ENCODE data around the gene GABRG3. TPM values are rescaled to one million over a fixed set of nuclear protein-coding genes. Genes with fewer than 3 reads are reported as not detected.

Gene GABRG3
- total RNA-seq, 1 experiment from 2014 or later, result not detected

- no peaks in the 10 kb centered on the region for H3K4me1 ChIP-seq (ENCODE audit: low read length)
- no peak overlapping the region for H3K4me3 ChIP-seq (ENCODE audit: low read length)
- no peak overlapping the region for H2AFZ ChIP-seq (ENCODE audit: low read length)
- H3K9ac ChIP-seq (ENCODE audit: low read length), result no peak overlapping the region
- no peak overlapping the region for H3K27ac ChIP-seq (ENCODE audit: low read length)
- no peaks in the 10 kb centered on the region; the same call in 1 of the 2 replicates for H3K36me3 ChIP-seq (ENCODE audit: insufficient read depth, low read length)
- peaks cover 47% of the 10 kb centered on the region for H3K9me3 ChIP-seq (ENCODE audit: low read length)
- no peaks in the 10 kb centered on the region for H3K9me2 ChIP-seq (replicated peaks; ENCODE audit: insufficient read depth, low read length)
- no peaks in the 10 kb centered on the region for H3K79me2 ChIP-seq (ENCODE audit: low read length)
- no peak for DNase-seq
- no peaks in the 10 kb centered on the region for H4K20me1 ChIP-seq (ENCODE audit: insufficient read depth, low read depth, low read length)
- H3K4me2 ChIP-seq (ENCODE audit: low read depth, low read length, poor library complexity, severe bottlenecking), result no peak overlapping the region
- H3K27me3 ChIP-seq (ENCODE audit: low read length), result no peaks in the 10 kb centered on the region
These were observed 152.3 kb downstream of the GABRG3 start for GRCh38 chr15:27123291-27123690.

GRCh38 chr15:27123808-27124207, 152.8 kb downstream of the GABRG3 start:
- Histone ChIP-seq H3K79me2 (ENCODE audit: low read length) (no peaks in the 10 kb centered on the region), H3K9me2 (replicated peaks; ENCODE audit: insufficient read depth, low read length) (no peaks in the 10 kb centered on the region), H2AFZ (ENCODE audit: low read length) (no peak overlapping the region), H3K4me3 (ENCODE audit: low read length) (no peak overlapping the region), H3K4me1 (ENCODE audit: low read length) (no peaks in the 10 kb centered on the region), H3K36me3 (ENCODE audit: insufficient read depth, low read length) (no peaks in the 10 kb centered on the region; the same call in 1 of the 2 replicates), H3K27me3 (ENCODE audit: low read length) (no peaks in the 10 kb centered on the region), H3K9me3 (ENCODE audit: low read length) (peaks cover 48% of the 10 kb centered on the region), H4K20me1 (ENCODE audit: insufficient read depth, low read depth, low read length) (no peaks in the 10 kb centered on the region), H3K4me2 (ENCODE audit: low read depth, low read length, poor library complexity, severe bottlenecking) (no peak overlapping the region), H3K9ac (ENCODE audit: low read length) (no peak overlapping the region), H3K27ac (ENCODE audit: low read length) (no peak overlapping the region)
- no peak for DNase-seq

GRCh38 chr15:27124287-27124871, 153.4 kb downstream of the GABRG3 start:
- Histone ChIP-seq H3K36me3 (ENCODE audit: insufficient read depth, low read length) (no peaks in the 10 kb centered on the region; the same call in 1 of the 2 replicates), H3K9ac (ENCODE audit: low read length) (no peak overlapping the region), H3K27me3 (ENCODE audit: low read length) (no peaks in the 10 kb centered on the region), H3K27ac (ENCODE audit: low read length) (no peak overlapping the region), H3K79me2 (ENCODE audit: low read length) (no peaks in the 10 kb centered on the region), H3K9me3 (ENCODE audit: low read length) (peaks cover 45% of the 10 kb centered on the region), H4K20me1 (ENCODE audit: insufficient read depth, low read depth, low read length) (no peaks in the 10 kb centered on the region), H3K4me1 (ENCODE audit: low read length) (no peaks in the 10 kb centered on the region), H2AFZ (ENCODE audit: low read length) (no peak overlapping the region), H3K9me2 (replicated peaks; ENCODE audit: insufficient read depth, low read length) (no peaks in the 10 kb centered on the region), H3K4me3 (ENCODE audit: low read length) (no peak overlapping the region), H3K4me2 (ENCODE audit: low read depth, low read length, poor library complexity, severe bottlenecking) (no peak overlapping the region)
- no peak for DNase-seq

GRCh38 chr15:27125185-27125584, 154.2 kb downstream of the GABRG3 start:
- Histone ChIP-seq H3K9ac (ENCODE audit: low read length) (no peak overlapping the region), H3K9me3 (ENCODE audit: low read length) (peaks cover 45% of the 10 kb centered on the region), H3K4me3 (ENCODE audit: low read length) (no peak overlapping the region), H3K36me3 (ENCODE audit: insufficient read depth, low read length) (no peaks in the 10 kb centered on the region; the same call in 1 of the 2 replicates), H3K27ac (ENCODE audit: low read length) (no peak overlapping the region), H3K9me2 (replicated peaks; ENCODE audit: insufficient read depth, low read length) (no peaks in the 10 kb centered on the region), H3K4me2 (ENCODE audit: low read depth, low read length, poor library complexity, severe bottlenecking) (no peak overlapping the region), H2AFZ (ENCODE audit: low read length) (no peak overlapping the region), H3K4me1 (ENCODE audit: low read length) (no peaks in the 10 kb centered on the region), H3K27me3 (ENCODE audit: low read length) (no peaks in the 10 kb centered on the region), H4K20me1 (ENCODE audit: insufficient read depth, low read depth, low read length) (no peaks in the 10 kb centered on the region), H3K79me2 (ENCODE audit: low read length) (no peaks in the 10 kb centered on the region)
- DNase-seq, result no peak

GRCh38 chr15:27126449-27126848, 155.5 kb downstream of the GABRG3 start:
- Histone ChIP-seq H3K27ac (ENCODE audit: low read length) (no peak overlapping the region), H3K4me1 (ENCODE audit: low read length) (no peaks in the 10 kb centered on the region), H4K20me1 (ENCODE audit: insufficient read depth, low read depth, low read length) (no peaks in the 10 kb centered on the region), H3K9me2 (replicated peaks; ENCODE audit: insufficient read depth, low read length) (no peaks in the 10 kb centered on the region), H2AFZ (ENCODE audit: low read length) (no peak overlapping the region), H3K9ac (ENCODE audit: low read length) (no peak overlapping the region), H3K4me2 (ENCODE audit: low read depth, low read length, poor library complexity, severe bottlenecking) (no peak overlapping the region), H3K27me3 (ENCODE audit: low read length) (no peaks in the 10 kb centered on the region), H3K4me3 (ENCODE audit: low read length) (no peak overlapping the region), H3K36me3 (ENCODE audit: insufficient read depth, low read length) (no peaks in the 10 kb centered on the region; the same call in 1 of the 2 replicates), H3K79me2 (ENCODE audit: low read length) (no peaks in the 10 kb centered on the region), H3K9me3 (ENCODE audit: low read length) (peaks cover 50% of the 10 kb centered on the region)
- DNase-seq, result no peak

- H4K20me1 ChIP-seq (ENCODE audit: insufficient read depth, low read depth, low read length), result no peaks in the 10 kb centered on the region
- no peak overlapping the region for H3K4me2 ChIP-seq (ENCODE audit: low read depth, low read length, poor library complexity, severe bottlenecking)
- no peak overlapping the region for H3K4me3 ChIP-seq (ENCODE audit: low read length)
- peaks cover 53% of the 10 kb centered on the region for H3K9me3 ChIP-seq (ENCODE audit: low read length)
- H3K36me3 ChIP-seq (ENCODE audit: insufficient read depth, low read length), result no peaks in the 10 kb centered on the region; the same call in 1 of the 2 replicates
- H3K9ac ChIP-seq (ENCODE audit: low read length), result no peak overlapping the region
- no peaks in the 10 kb centered on the region for H3K9me2 ChIP-seq (replicated peaks; ENCODE audit: insufficient read depth, low read length)
- no peaks in the 10 kb centered on the region for H3K79me2 ChIP-seq (ENCODE audit: low read length)
- no peak overlapping the region for H2AFZ ChIP-seq (ENCODE audit: low read length)
- H3K27me3 ChIP-seq (ENCODE audit: low read length), result no peaks in the 10 kb centered on the region
- no peak overlapping the region for H3K27ac ChIP-seq (ENCODE audit: low read length)
- DNase-seq, result no peak
- H3K4me1 ChIP-seq (ENCODE audit: low read length), result no peaks in the 10 kb centered on the region
These were observed 157.0 kb downstream of the GABRG3 start for GRCh38 chr15:27127815-27128570.

- Histone ChIP-seq H4K20me1 (ENCODE audit: insufficient read depth, low read depth, low read length) (no peaks in the 10 kb centered on the region), H3K79me2 (ENCODE audit: low read length) (no peaks in the 10 kb centered on the region), H3K9me2 (replicated peaks; ENCODE audit: insufficient read depth, low read length) (no peaks in the 10 kb centered on the region), H3K36me3 (ENCODE audit: insufficient read depth, low read length) (no peaks in the 10 kb centered on the region), H2AFZ (ENCODE audit: low read length) (no peak overlapping the region), H3K9ac (ENCODE audit: low read length) (no peak overlapping the region), H3K4me1 (ENCODE audit: low read length) (no peaks in the 10 kb centered on the region), H3K4me3 (ENCODE audit: low read length) (no peak overlapping the region), H3K27me3 (ENCODE audit: low read length) (no peaks in the 10 kb centered on the region), H3K27ac (ENCODE audit: low read length) (no peak overlapping the region), H3K9me3 (ENCODE audit: low read length) (peaks cover 43% of the 10 kb centered on the region), H3K4me2 (ENCODE audit: low read depth, low read length, poor library complexity, severe bottlenecking) (no peak overlapping the region)
- no peak for DNase-seq
These were observed 162.3 kb downstream of the GABRG3 start for GRCh38 chr15:27133249-27133648.

GRCh38 chr15:27134481-27134880, 163.5 kb downstream of the GABRG3 start:
- Histone ChIP-seq H3K9ac (ENCODE audit: low read length) (no peak overlapping the region), H4K20me1 (ENCODE audit: insufficient read depth, low read depth, low read length) (no peaks in the 10 kb centered on the region), H3K79me2 (ENCODE audit: low read length) (no peaks in the 10 kb centered on the region), H3K36me3 (ENCODE audit: insufficient read depth, low read length) (no peaks in the 10 kb centered on the region), H3K27me3 (ENCODE audit: low read length) (no peaks in the 10 kb centered on the region), H3K9me3 (ENCODE audit: low read length) (peaks cover 47% of the 10 kb centered on the region), H3K27ac (ENCODE audit: low read length) (no peak overlapping the region), H3K4me1 (ENCODE audit: low read length) (no peaks in the 10 kb centered on the region), H3K9me2 (replicated peaks; ENCODE audit: insufficient read depth, low read length) (no peaks in the 10 kb centered on the region), H3K4me3 (ENCODE audit: low read length) (no peak overlapping the region), H3K4me2 (ENCODE audit: low read depth, low read length, poor library complexity, severe bottlenecking) (no peak overlapping the region), H2AFZ (ENCODE audit: low read length) (no peak overlapping the region)
- no peak for DNase-seq

All from Karpas-422 (cell line).